Activated T-cell treated with anti-CD3 and anti-CD28 coated beads, Interleukin-2, amount 50 U/mL, for 72 hours (primary cell): ENCODE results near the gene GABBR2. TPM values are rescaled to one million over a fixed set of nuclear protein-coding genes. Genes with fewer than 3 reads are reported as not detected.

Source experiments
- ATAC-seq, 2 donors: fragments of 150-1000 bp; cut with Tn5 transposase; replicated peaks in 1 of 2; 2 replicates each; pipeline ENCODE4 v1.10.0; 2021; ENCODE audit warnings: moderate library complexity in 2 of 2, mild to moderate bottlenecking in 1 of 2
- DNase-seq, 2 donors: peaks; one replicate each; pipeline ENCODE4 v3.0.0; 2021 to 2022; ENCODE audit warnings: mixed read lengths in 1 of 2
- H3K27ac Mint-ChIP-seq: one replicate; pipeline ENCODE4 v1.8.0; 2022; ENCODE audit warnings: mild to moderate bottlenecking, moderate library complexity, mixed read lengths
- H3K27me3 Mint-ChIP-seq: one replicate; pipeline ENCODE4 v1.8.0; 2022; ENCODE audit warnings: low read depth, mixed read lengths
- H3K36me3 Mint-ChIP-seq, 2 donors: one replicate each; pipeline ENCODE4 v1.8.0; 2022; ENCODE audit warnings: mixed read lengths in 2 of 2, mild to moderate bottlenecking in 1 of 2; ENCODE audit not compliant: insufficient read depth in 2 of 2
- H3K4me1 Mint-ChIP-seq: one replicate; pipeline ENCODE4 v1.8.0; 2022; ENCODE audit warnings: low read depth, mixed read lengths
- H3K4me3 Mint-ChIP-seq, 2 donors: one replicate each; pipeline ENCODE4 v1.8.0; 2022; ENCODE audit warnings: mild to moderate bottlenecking in 2 of 2, mixed read lengths in 2 of 2, moderate library complexity in 2 of 2
- H3K9me3 Mint-ChIP-seq, 2 donors: one replicate each; pipeline ENCODE4 v1.8.0; 2022; ENCODE audit warnings: mixed read lengths in 2 of 2
- total RNA-seq, 2 donors: library from RNA; stranded (reverse); gene quantifications; one replicate each; pipeline ENCODE4 v1.2.3, GENCODE V29; 2022

The GABBR2 gene
- total RNA-seq, 2 donors from 2014 or later = not detected

DNA sequence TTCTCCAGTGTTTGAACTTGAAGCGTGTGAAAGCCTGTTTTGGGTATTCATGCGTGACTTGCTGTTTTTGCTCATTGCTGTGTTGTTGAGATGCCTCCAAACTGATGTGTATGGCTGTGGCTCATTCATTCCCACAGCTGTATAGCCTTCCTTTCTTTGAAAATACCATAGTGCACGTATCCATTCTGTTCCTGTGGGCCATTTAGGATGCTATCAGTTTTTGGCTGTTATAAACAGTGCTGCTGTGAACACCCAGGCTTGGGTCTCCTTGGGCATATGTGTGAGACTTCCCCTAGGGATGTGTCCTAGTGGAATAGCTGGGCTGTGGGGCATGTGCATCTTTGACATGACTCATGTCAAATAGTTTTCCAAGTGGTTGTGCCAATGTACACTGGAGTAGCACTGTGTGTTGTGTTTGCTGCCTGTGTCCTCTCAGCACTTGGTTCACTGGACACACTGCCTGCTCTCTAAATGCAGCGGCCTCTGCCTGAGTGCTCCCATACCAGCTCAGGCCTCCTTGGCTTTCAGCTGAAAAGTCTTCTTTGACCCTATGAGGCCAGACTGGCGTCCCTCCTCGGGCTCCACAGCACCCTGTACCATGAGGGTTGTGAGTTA, 350.7 kb downstream of the GABBR2 start:
- H3K36me3 Mint-ChIP-seq = no peaks in the 10 kb centered on the region
- ATAC-seq = no peak

DNA sequence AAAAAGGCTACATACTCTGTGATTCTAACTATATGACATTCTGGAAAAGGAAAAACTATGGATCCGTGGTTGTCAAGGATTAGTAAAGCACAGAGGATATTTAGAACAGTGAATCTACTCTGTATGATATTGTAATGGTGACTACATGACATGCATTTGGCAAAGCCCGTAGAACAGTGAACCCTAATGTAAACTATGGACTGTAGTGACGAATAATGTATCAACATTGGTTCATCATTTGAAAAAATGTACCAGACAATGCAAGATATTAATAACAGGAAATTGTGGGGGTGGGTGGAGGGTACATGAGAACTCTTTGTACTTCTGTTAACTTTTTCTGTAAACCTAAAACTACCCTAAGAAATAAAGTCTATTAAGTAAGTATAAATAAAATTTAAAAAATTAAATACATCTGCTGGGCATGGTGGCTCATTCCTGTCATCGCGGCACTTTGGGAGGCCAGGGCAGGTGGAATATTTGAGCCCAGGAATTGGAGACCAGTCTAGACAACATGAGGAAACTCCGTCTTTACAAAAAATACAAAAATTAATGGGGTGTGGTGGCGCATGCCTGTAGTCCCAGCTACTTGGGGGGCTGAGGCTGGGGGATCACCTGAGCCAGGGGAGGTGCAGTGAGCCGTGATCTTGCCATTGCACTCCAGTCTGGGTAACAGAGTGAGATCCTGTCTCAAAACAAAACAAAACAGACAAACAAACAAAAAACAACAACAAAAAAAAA, 351.6 kb downstream of the GABBR2 start:
- ATAC-seq (no peak), DNase-seq (no peak)
- H3K27me3 Mint-ChIP-seq = peaks cover 27% of the 10 kb centered on the region
- no peak overlapping the region for H3K4me3 Mint-ChIP-seq
- H3K4me1 Mint-ChIP-seq = no peaks in the 10 kb centered on the region
- H3K9me3 Mint-ChIP-seq = no peaks in the 10 kb centered on the region
- no peak overlapping the region for H3K27ac Mint-ChIP-seq
- H3K36me3 Mint-ChIP-seq = no peaks in the 10 kb centered on the region

More for the DNA sequence above, 350.7 kb downstream of the GABBR2 start:
- Mint-ChIP-seq H3K27me3 (peaks cover 25% of the 10 kb centered on the region), H3K4me1 (no peaks in the 10 kb centered on the region), H3K9me3 (no peaks in the 10 kb centered on the region), H3K27ac (no peak overlapping the region), H3K4me3 (no peak overlapping the region)
- DNase-seq = no peak

DNA sequence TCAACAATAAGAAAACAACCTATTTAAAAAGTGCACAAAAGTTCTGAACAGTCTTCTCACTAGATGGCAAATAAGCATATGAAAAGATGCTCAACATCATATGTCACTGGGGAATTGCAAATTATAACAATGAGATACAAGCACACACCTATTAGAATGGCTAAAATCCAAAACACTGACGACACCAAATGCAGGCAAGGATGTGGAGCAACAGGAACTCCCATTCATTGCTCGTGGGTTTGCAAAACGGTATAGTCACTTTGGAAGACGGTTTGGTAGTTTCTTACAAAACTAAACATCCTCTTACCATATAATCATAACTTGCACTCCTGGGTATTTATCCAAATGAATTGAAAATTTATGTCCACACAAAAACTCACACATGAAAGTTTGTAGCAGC, 352.4 kb downstream of the GABBR2 start:
- Mint-ChIP-seq H3K27ac (no peak overlapping the region), H3K4me1 (no peaks in the 10 kb centered on the region), H3K27me3 (peaks cover 35% of the 10 kb centered on the region), H3K4me3 (no peak overlapping the region), H3K9me3 (peaks cover 5 to 7% of the 10 kb centered on the region in 2 donors), H3K36me3 (peaks cover 0 to 6% of the 10 kb centered on the region in 2 donors)
- no peak for DNase-seq
- ATAC-seq = no peak

DNA sequence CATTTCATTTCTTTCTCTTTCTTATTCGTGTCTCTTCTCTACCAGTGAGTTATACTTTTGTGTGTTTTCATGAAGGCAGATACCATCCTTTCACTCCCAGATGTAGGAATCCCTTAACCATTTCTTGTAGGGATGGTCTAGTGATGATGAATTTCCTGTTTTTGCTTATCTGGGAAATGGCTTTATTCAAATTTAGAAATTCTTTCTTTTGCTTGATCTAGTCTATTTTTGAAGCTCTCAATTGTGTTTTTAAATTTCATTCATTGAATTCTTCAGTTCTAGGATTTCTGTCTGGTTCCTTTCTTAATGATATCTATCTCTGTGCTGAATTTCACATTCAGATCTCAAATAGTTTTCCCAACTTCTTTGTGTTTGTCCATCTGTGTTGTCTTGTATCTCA, 357.4 kb downstream of the GABBR2 start:
- DNase-seq = no peak
- peaks cover 8 to 11% of the 10 kb centered on the region in 2 donors for H3K9me3 Mint-ChIP-seq

DNA sequence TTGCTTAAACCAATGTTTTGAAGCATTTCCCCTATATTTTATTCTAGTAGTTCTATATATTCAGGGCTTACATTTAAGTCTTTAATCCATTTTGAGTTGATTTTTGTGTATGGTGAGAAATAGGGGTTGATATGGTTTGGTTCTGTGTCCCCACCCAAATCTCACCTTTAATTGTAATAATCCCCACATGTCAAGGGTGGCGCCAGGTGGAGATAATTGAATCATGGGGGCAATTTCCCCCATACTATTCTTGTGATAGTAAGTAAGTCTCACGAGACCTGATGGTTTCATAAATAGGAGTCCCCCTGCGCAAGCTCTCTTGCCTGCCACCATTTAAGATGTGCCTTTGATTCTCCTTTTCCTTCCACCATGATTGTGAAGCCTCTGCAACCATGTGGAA, 361.1 kb downstream of the GABBR2 start:
- Mint-ChIP-seq H3K4me1 (no peaks in the 10 kb centered on the region), H3K27me3 (peaks cover 52% of the 10 kb centered on the region), H3K9me3 (peaks cover 8 to 11% of the 10 kb centered on the region in 2 donors), H3K36me3 (peaks cover 0 to 7% of the 10 kb centered on the region in 2 donors), H3K4me3 (no peak overlapping the region), H3K27ac (no peak overlapping the region)
- no peak for DNase-seq
- no peak for ATAC-seq

More for the DNA sequence above, 357.4 kb downstream of the GABBR2 start:
- no peak overlapping the region for H3K4me3 Mint-ChIP-seq
- no peaks in the 10 kb centered on the region for H3K4me1 Mint-ChIP-seq
- ATAC-seq = no peak
- peaks cover 50% of the 10 kb centered on the region for H3K27me3 Mint-ChIP-seq
- peaks cover 0 to 7% of the 10 kb centered on the region in 2 donors for H3K36me3 Mint-ChIP-seq
- H3K27ac Mint-ChIP-seq = no peak overlapping the region

DNA sequence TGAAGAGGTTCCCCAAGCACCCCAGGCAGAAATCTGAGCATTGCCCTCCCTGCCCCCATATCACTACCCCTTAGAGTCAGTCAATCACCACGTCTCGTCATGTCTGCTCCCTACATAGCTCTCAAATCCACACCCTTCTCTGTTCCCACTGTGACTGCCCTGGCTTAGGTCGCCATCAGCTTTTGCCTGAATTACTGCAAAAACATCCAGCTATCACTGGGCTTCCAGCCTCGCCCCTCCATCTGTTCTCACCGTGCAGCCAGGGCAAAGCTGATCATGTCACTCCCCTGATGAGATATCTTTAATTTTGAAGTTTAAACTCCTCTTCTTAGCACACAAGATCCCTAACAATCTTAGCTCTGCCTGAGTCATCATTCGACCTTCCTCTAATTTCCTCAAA, 363.7 kb downstream of the GABBR2 start:
- Mint-ChIP-seq H3K36me3 (no peaks in the 10 kb centered on the region), H3K4me3 (no peak overlapping the region), H3K4me1 (no peaks in the 10 kb centered on the region), H3K27ac (no peak overlapping the region), H3K27me3 (peaks cover 57% of the 10 kb centered on the region), H3K9me3 (peaks cover 0 to 3% of the 10 kb centered on the region in 2 donors)
- DNase-seq = no peak
- ATAC-seq = no peak

DNA sequence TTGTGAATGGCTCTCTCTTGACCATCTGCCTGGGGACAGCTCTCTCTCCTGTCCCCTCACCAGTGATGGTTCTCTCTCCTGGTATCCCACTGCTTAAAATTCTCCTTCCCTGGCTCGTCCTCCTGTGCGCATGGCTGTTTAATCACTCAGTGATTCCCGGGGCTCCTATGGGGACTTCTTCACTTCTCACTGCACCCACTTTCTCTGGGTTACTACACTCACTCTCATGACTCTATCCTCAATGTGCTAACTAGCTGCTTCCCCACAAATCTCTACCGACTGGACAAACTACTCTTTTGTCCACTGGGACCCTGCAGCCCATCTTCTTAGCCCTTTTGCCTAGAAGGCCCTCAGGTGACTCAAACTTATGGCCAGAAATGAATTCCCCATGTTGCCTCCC, 364.2 kb downstream of the GABBR2 start:
- Mint-ChIP-seq H3K27ac (no peak overlapping the region), H3K27me3 (peaks cover 59% of the 10 kb centered on the region)

DNA sequence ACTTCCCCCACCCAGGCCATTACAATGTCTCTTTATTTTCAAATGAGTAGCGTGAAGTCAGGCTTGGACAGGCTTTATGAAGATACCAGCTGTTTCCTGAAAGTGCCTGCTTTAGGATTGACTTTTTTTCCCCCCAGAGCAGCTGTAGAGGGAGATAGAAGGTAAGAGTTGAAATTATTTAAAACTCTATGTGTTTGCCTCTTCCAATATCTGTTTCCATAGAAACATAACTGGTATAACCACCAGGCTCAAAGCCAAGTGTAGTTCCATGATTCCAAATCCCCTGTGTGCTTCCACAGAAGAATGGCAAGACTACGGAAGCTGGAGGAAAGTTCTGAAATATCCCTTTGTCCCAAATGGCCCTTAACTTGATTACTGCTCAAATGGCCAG, 365.9 kb downstream of the GABBR2 start:
- no peak overlapping the region for H3K4me3 Mint-ChIP-seq
- peaks cover 0 to 2% of the 10 kb centered on the region in 2 donors for H3K9me3 Mint-ChIP-seq
- no peaks in the 10 kb centered on the region for H3K36me3 Mint-ChIP-seq
- no peaks in the 10 kb centered on the region for H3K4me1 Mint-ChIP-seq
- DNase-seq = no peak
- H3K27me3 Mint-ChIP-seq = peaks cover 57% of the 10 kb centered on the region
- no peak overlapping the region for H3K27ac Mint-ChIP-seq
- ATAC-seq = no peak

More for the DNA sequence above, 364.2 kb downstream of the GABBR2 start:
- no peak for ATAC-seq
- Mint-ChIP-seq H3K36me3 (no peaks in the 10 kb centered on the region), H3K9me3 (peaks cover 2 to 3% of the 10 kb centered on the region in 2 donors), H3K4me3 (no peak overlapping the region), H3K4me1 (no peaks in the 10 kb centered on the region)
- DNase-seq = no peak

DNA sequence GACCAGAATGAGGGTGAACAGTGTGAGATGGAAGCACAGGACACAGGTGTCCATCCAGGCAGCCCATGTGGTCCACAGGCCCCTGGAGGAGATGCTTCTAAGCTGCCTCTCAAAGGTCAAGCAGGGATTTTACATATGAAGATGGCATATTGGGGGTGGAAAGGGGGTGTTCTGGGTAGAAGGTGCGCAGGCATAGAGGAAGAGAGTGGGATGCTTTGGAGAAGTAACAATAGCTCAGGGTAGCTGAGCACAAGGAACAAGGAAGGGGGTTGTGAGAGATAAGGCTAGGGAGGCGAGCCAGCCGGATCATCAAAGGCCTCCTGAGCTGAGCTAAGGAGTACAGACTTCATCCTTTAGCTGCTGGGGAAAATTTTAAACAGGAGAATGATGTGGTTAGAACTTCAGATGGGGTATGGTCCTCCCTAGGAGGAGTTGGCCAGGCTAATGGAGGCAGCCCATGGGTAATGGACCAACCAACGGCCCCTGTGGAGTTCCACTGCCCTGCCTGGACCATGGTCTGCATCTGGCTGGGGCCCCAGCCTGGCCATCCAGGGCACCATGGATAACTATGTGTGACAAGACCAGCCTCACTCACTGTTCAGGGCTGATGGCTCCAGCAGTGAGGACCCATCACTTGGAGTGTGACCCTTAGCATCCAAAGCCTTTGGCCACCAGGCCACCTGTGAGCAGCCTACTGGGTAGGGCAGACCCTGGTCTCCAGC, 366.5 kb downstream of the GABBR2 start:
- Mint-ChIP-seq H3K36me3 (no peaks in the 10 kb centered on the region), H3K4me1 (no peaks in the 10 kb centered on the region), H3K27me3 (peaks cover 52% of the 10 kb centered on the region), H3K27ac (no peak overlapping the region), H3K4me3 (no peak overlapping the region), H3K9me3 (peaks cover 0 to 2% of the 10 kb centered on the region in 2 donors)
- DNase-seq = no peak
- no peak for ATAC-seq

DNA sequence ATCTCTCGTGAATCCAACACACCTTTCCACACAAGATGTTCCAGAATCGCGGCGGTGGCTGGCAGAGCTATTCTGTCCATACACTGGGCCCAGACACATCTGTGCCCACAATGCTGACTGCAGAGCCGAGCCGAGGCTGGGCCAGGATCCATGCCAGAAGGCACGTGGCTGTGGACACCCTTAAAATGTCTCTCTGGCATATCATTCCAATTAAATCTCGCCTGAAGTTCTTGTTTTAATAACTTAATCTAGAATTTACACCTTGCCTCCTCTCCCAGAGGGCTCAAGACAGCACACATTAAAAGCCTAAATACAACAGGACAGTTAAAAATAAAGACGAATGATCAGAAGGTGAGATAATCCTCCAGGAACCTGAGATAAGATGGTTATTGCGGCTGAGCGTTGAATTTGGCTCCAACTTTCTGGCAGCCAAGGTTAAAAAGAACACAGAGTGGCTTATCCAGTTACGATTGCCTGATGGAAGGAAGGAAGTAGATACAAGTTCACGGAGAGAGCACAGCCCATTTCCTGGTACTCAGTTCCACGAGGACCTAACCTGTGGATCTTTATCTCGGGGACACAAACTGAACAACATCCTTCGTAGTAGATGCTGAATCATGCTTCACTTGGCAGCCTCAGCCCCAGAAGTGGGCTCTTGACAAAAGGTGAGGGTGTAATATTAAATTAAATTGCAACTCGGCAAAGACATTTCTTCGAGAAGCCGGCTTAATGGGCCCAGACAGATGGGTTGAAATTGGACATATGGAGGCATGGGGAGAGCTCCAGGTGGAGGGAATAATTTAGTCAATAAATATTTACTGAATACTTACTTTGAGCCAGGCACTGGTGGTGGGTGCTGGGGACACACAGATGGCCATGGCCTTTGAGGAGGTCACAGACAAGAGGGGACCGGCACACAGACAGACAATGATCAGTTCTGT, 367.3 kb downstream of the GABBR2 start:
- ATAC-seq (no peak), DNase-seq (no peak)
- Mint-ChIP-seq H3K36me3 (no peaks in the 10 kb centered on the region), H3K4me3 (no peak overlapping the region), H3K27me3 (peaks cover 44% of the 10 kb centered on the region), H3K9me3 (peaks cover 0 to 2% of the 10 kb centered on the region in 2 donors), H3K4me1 (no peaks in the 10 kb centered on the region), H3K27ac (no peak overlapping the region)

DNA sequence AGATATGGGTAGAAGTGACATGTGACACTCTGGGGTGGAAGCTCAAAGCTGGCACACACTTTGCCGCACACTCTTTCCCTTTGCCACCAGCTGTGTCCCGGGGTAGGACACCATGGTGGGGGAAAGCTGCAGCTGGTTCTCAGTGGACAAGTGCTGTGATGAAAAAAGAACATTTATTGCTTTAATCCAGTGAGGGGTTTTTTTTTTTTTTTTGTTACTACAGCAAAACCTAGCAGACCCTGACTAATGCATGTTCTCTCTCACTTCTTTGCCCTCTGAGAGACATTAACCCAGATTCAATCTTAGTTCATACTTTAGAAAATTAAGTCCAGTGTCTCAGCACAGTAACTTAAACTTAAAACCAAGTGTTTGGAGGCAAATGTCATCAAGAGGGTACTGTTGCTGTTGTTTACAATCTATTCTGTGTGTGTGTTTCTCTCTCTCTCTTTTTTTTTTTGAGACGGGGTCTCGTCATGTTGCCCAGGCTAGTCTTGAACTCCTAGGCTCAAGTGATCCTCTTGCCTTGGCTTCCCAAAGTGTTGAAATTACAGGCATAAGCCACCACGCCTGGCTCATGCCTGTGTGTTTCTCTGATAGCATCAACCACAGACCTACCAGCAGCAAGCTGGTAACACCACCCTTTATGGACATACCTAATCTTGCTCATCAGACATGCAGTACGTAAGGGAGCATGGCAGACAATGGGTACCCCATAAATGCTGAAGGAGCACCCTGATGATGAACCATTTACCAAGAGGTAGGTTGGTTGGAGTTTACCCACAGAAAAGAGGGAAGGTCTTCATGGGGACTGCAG, 368.5 kb downstream of the GABBR2 start:
- peaks cover 49% of the 10 kb centered on the region for H3K27me3 Mint-ChIP-seq
- DNase-seq = no peak
- no peak overlapping the region for H3K4me3 Mint-ChIP-seq
- ATAC-seq = no peak
- H3K4me1 Mint-ChIP-seq = no peaks in the 10 kb centered on the region
- no peak overlapping the region for H3K27ac Mint-ChIP-seq
- H3K9me3 Mint-ChIP-seq = peaks cover 0 to 2% of the 10 kb centered on the region in 2 donors
- no peaks in the 10 kb centered on the region for H3K36me3 Mint-ChIP-seq

DNA sequence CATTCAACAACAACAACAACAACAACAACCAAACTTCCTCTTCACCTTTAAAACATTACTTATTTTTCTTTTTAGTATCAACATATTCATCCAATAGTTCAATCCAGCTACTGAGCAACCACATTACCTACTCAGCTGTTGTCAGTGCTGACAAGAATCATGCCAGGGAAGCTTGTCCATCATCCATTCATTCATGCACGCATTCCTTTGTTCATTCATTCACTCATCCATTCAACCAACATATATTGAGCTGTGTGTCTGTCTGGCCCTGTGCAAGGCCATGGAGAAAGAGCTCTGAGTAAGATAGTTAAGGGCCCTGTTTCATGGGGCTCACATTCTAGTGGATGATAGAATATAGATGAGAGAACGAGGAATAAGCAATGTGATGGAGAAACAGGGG, 373.1 kb downstream of the GABBR2 start:
- peaks cover 0 to 2% of the 10 kb centered on the region in 2 donors for H3K9me3 Mint-ChIP-seq
- no peak for ATAC-seq
- H3K4me3 Mint-ChIP-seq = no peak overlapping the region
- H3K27ac Mint-ChIP-seq = no peak overlapping the region
- no peaks in the 10 kb centered on the region for H3K4me1 Mint-ChIP-seq
- peaks cover 18% of the 10 kb centered on the region for H3K27me3 Mint-ChIP-seq
- no peaks in the 10 kb centered on the region for H3K36me3 Mint-ChIP-seq
- no peak for DNase-seq
